GM11168 (cell line): ENCODE results near the gene LGR5.

ENCODE experiments used
- in situ Hi-C: fragments of 300-500 bp; cut with MboI; formaldehyde crosslinking; loops from one replicate; pipeline ENCODE4 v1.12.0; 2022; ENCODE audit warnings: low sequenced_read_pairs; ENCODE audit not compliant: unreplicated experiment

The LGR5 gene

GRCh38 chr12:71436696-71437095 is 2.9 kb upstream of the LGR5 start:
- in situ Hi-C loops = no loop called here

GRCh38 chr12:71438670-71439361 is 782 bp upstream of the LGR5 start:
- in situ Hi-C loops = no loop called here

- in situ Hi-C loops = no loop called here
Observed at GRCh38 chr12:71439362-71439612, 311 bp upstream of the LGR5 start.

- in situ Hi-C loops = no loop called here
Observed at GRCh38 chr12:71440345-71440762, 756 bp downstream of the LGR5 start.

GRCh38 chr12:71440763-71441748 is 1.5 kb downstream of the LGR5 start:
- in situ Hi-C loops = no loop called here

GRCh38 chr12:71441836-71442566 is 2.4 kb downstream of the LGR5 start:
- in situ Hi-C loops = no loop called here

- in situ Hi-C loops = no loop called here
Observed at GRCh38 chr12:71442567-71442931, 3.0 kb downstream of the LGR5 start.

- in situ Hi-C loops = no loop called here
Observed at GRCh38 chr12:71445071-71445470, 5.5 kb downstream of the LGR5 start.

- in situ Hi-C loops = no loop called here
Observed at GRCh38 chr12:71447691-71448132, 8.1 kb downstream of the LGR5 start.

GRCh38 chr12:71448150-71448581 is 8.6 kb downstream of the LGR5 start:
- in situ Hi-C loops = no loop called here

- in situ Hi-C loops = no loop called here
Observed at GRCh38 chr12:71449373-71450070, 9.9 kb downstream of the LGR5 start.

GRCh38 chr12:71452006-71452405 is 12.4 kb downstream of the LGR5 start:
- in situ Hi-C loops = no loop called here

GRCh38 chr12:71455028-71455737 is 15.6 kb downstream of the LGR5 start:
- in situ Hi-C loops = no loop called here

GRCh38 chr12:71456316-71456715 is 16.7 kb downstream of the LGR5 start:
- in situ Hi-C loops = no loop called here

GRCh38 chr12:71456990-71457389 is 17.4 kb downstream of the LGR5 start:
- in situ Hi-C loops = no loop called here

GRCh38 chr12:71460318-71460717 is 20.7 kb downstream of the LGR5 start:
- in situ Hi-C loops = no loop called here

- in situ Hi-C loops = no loop called here
Observed at GRCh38 chr12:71460850-71461609, 21.4 kb downstream of the LGR5 start.

GRCh38 chr12:71461787-71462328 is 22.3 kb downstream of the LGR5 start:
- in situ Hi-C loops = no loop called here

GRCh38 chr12:71465796-71466195 is 26.2 kb downstream of the LGR5 start:
- in situ Hi-C loops = no loop called here
